Neural crest cell (in vitro differentiated cells): Measurements from ENCODE around the gene TSHZ2. TPM values are rescaled to one million over a fixed set of nuclear protein-coding genes. Genes with fewer than 3 reads are reported as not detected.
A peak's percentile ranks its signal among the peaks of the same experiment; 100 is the strongest.

ENCODE experiments used
- DNase-seq: peaks from one replicate; pipeline ENCODE4 v3.0.0; 2021; ENCODE audit warnings: low read depth, mixed read lengths, low spot score
- H3K27ac Mint-ChIP-seq: one replicate; pipeline ENCODE4 v1.8.0; 2021; ENCODE audit warnings: mild to moderate bottlenecking, mixed read lengths; ENCODE audit not compliant: unreplicated experiment
- H3K27me3 Mint-ChIP-seq: 2 replicates; pipeline ENCODE4 v1.8.0; 2021; ENCODE audit warnings: low read depth, mild to moderate bottlenecking, mixed read lengths
- H3K36me3 Mint-ChIP-seq: 2 replicates; pipeline ENCODE4 v1.8.0; 2021; ENCODE audit warnings: low read depth, mild to moderate bottlenecking, mixed read lengths
- H3K4me1 Mint-ChIP-seq: 2 replicates; pipeline ENCODE4 v1.8.0; 2021; ENCODE audit warnings: mixed read lengths
- H3K4me3 Mint-ChIP-seq: one replicate; pipeline ENCODE4 v1.8.0; 2021; ENCODE audit warnings: mild to moderate bottlenecking, mixed read lengths
- H3K9me3 Mint-ChIP-seq: 2 replicates; pipeline ENCODE4 v1.8.0; 2021; ENCODE audit warnings: mixed read lengths
- CTCF ChIP-seq: fragments of 200-600 bp; sonication (generic); conservative IDR thresholded peaks from 2 replicates; pipeline ENCODE4 v1.5.0; 2021; ENCODE audit warnings: antibody characterized with exemption, mild to moderate bottlenecking
- total RNA-seq: library from RNA; stranded (reverse); gene quantifications from 2 replicates; pipeline ENCODE4 v1.2.1, GENCODE V29; 2021

The TSHZ2 gene
- total RNA-seq, 1 donor from 2014 or later: 6.4 TPM

GRCh38 chr20:53492212-53492611 lies 520.1 kb downstream of the TSHZ2 start:
- peaks cover 5% of the 10 kb centered on the region for H3K4me1 Mint-ChIP-seq
- no peak for TF ChIP-seq CTCF
- H3K27me3 Mint-ChIP-seq: no peaks in the 10 kb centered on the region
- peaks cover 3% of the 10 kb centered on the region for H3K36me3 Mint-ChIP-seq
- no peak overlapping the region for H3K27ac Mint-ChIP-seq
- DNase-seq: no peak
- no peak overlapping the region for H3K4me3 Mint-ChIP-seq
- H3K9me3 Mint-ChIP-seq: no peaks in the 10 kb centered on the region

GRCh38 chr20:53493311-53493857 lies 521.2 kb downstream of the TSHZ2 start:
- Mint-ChIP-seq H3K4me1 (peaks cover 5% of the 10 kb centered on the region), H3K36me3 (peaks cover 4% of the 10 kb centered on the region), H3K4me3 (no peak overlapping the region), H3K27ac (no peak overlapping the region), H3K27me3 (no peaks in the 10 kb centered on the region), H3K9me3 (peaks cover 2% of the 10 kb centered on the region)
- no peak for DNase-seq
- TF ChIP-seq CTCF: peak; percentile 40

GRCh38 chr20:53494753-53495152 lies 522.6 kb downstream of the TSHZ2 start:
- no peak overlapping the region for H3K27ac Mint-ChIP-seq
- H3K4me1 Mint-ChIP-seq: peaks cover 5% of the 10 kb centered on the region
- H3K4me3 Mint-ChIP-seq: no peak overlapping the region
- peaks cover 4% of the 10 kb centered on the region for H3K36me3 Mint-ChIP-seq
- no peaks in the 10 kb centered on the region for H3K27me3 Mint-ChIP-seq
- DNase-seq: no peak
- TF ChIP-seq CTCF: no peak
- H3K9me3 Mint-ChIP-seq: peaks cover 2% of the 10 kb centered on the region

- no peak overlapping the region for H3K4me3 Mint-ChIP-seq
- DNase-seq: no peak
- H3K27ac Mint-ChIP-seq: no peak overlapping the region
Measured at GRCh38 chr20:53495398-53496092, 523.4 kb downstream of the TSHZ2 start.

GRCh38 chr20:53497246-53497645 lies 525.1 kb downstream of the TSHZ2 start:
- Mint-ChIP-seq H3K9me3 (peaks cover 2% of the 10 kb centered on the region), H3K27ac (no peak overlapping the region), H3K4me3 (no peak overlapping the region), H3K27me3 (no peaks in the 10 kb centered on the region), H3K36me3 (peaks cover 4% of the 10 kb centered on the region), H3K4me1 (peaks cover 5% of the 10 kb centered on the region)
- no peak for DNase-seq
- TF ChIP-seq CTCF: no peak

More at GRCh38 chr20:53495398-53496092, 523.4 kb downstream of the TSHZ2 start:
- no peaks in the 10 kb centered on the region for H3K27me3 Mint-ChIP-seq
- H3K36me3 Mint-ChIP-seq: peaks cover 4% of the 10 kb centered on the region
- H3K9me3 Mint-ChIP-seq: peaks cover 2% of the 10 kb centered on the region
- no peak for TF ChIP-seq CTCF
- peaks cover 5% of the 10 kb centered on the region for H3K4me1 Mint-ChIP-seq
